Stimulated activated naive CD8-positive, alpha-beta T cell treated with anti-CD3 and anti-CD28 coated beads, Interleukin-15, Interleukin-2, amounts not matched to agents 100 U/mL and 50 U/mL, for 24 hours (primary cell): Measurements from ENCODE around the gene ASB13.

Experiments used
- ATAC-seq: fragments of 150-1000 bp; cut with Tn5 transposase; one replicate; pipeline ENCODE4 v1.10.0; 2021
- DNase-seq: peaks from one replicate; pipeline ENCODE4 v3.0.0; 2021

ASB13 gene

DNA sequence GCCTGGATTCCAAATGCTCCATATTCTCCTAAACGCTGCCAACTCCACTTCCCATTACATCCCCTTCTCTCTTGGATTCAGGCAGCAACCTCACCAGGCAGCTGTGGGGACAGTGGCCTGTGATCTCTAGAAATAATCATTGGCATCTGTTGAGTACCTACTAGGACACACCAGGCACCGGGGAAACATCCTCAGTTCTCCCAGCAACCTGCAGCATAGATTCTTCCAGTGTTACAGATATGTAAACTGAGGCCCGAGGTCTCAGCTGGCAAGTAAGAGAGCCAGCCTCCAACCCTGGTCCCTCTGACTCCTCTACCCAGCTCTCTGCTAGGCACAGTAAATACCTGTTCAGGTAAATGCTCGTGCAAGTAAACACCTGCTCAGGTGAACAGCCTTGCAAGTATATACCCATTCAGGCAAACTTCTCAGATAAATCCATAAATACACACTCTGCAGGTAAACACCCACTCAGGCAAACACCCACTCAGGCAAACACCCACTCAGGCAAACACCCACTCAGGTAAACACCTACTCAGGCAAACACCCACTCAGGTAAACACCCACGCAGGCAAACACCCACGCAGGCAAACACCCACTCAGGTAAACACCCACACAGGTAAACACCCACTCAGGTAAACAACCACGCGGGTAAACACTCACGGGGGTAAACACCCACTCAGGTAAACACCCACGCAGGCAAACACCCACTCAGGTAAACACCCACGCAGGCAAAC is 18.7 kb downstream of the ASB13 start:
- ATAC-seq (no peak), DNase-seq (no peak)

DNA sequence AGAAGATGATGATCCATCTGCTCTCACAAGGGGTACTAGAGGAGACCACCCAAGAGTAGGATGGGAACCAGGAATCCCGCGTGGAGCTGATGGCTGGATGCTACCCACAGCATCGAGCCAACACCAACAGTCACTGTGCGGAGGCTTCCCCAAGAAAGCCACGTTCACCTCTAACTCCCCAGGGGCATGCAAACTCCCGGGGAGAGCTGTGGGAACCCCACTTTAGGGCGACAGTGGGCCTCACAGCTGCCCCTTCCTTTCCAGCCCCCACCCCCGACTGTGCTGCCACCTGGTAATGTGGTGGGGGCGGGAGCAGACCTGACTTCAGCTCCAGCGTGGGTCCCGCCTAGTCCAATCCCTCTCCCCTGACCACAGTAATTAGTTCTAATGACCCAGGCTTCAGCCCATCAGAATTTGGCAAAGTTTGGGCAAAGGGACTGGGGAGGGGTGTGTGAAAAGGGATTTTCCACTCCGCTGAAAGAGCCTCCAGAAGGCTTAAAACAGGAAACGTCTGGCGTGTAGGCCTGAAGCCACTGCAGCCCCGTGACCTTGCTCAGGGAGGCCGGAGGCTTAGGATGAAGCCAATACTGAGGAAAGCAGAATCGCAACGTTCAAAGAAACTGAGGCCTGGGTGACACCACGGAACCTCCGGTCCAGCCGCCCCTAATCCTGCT is 20.3 kb downstream of the ASB13 start:
- no peak for ATAC-seq
- DNase-seq: no peak

- no peak for DNase-seq
- no peak for ATAC-seq
These were observed 21.0 kb downstream of the ASB13 start for GRCh38 chr10:5645375-5645774.

DNA sequence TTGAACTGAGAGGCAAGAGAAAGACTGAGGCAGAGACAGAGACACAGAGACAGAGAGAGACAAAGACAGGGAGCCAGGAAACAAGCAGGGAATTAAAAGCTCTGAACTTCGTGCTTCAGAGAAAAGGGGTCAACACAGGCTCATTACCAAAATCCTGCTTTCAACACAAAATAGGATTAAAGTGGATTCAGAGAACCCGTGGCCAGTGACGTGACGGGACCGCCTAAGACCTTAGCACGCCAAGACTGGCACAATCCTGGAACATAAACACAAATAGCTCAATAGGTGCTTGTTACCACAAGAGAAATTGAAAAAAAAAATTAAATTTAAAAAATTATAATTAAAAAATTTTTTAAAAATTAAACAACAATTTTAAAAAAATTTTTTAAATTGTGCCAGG is 21.5 kb downstream of the ASB13 start:
- no peak for ATAC-seq
- DNase-seq: no peak

GRCh38 chr10:5643346-5644067 is 22.9 kb downstream of the ASB13 start:
- DNase-seq: no peak
- ATAC-seq: no peak

- DNase-seq: no peak
- no peak for ATAC-seq
These were observed 24.9 kb downstream of the ASB13 start for GRCh38 chr10:5641501-5641900.

DNA sequence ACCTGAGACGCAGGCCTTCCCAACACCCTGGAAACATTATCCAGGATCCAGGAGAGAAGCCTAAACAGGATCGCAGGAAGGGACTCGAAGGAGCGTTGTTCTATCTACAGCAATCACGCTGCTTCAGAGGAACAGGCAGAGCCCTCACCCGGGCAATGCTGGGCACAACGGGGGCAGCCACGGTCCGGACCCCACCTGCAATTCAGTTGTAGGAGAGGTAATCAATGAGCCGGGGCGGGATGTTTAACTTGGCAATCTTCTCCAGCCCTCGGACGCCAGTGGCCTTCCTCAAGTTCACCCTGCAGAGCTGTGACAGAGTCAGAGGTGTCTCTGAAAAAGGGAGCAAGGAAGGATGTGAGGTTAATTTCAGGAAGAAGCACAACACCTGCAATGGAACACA is 25.9 kb downstream of the ASB13 start:
- DNase-seq: no peak
- no peak for ATAC-seq

DNA sequence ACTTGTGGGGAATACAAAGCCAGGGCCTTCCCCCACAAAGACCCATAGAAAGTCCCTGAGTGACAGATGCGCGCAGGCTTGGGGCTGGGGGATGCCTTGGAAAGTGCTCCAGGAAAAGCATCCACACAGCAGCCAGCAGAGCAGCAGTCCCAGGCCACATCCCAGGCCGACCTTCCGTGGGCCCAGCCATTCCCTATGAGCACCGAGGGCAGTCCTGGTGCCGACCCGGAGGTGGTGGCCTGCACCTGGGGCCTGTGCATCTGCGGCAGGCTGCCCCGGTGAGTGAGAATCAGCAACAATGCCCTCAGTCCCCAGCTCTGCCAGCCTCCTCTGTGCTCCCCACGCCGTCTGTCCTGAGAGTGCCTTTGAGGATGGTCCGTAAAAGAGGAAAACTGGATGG is 26.4 kb downstream of the ASB13 start:
- ATAC-seq: no peak
- DNase-seq: no peak

DNA sequence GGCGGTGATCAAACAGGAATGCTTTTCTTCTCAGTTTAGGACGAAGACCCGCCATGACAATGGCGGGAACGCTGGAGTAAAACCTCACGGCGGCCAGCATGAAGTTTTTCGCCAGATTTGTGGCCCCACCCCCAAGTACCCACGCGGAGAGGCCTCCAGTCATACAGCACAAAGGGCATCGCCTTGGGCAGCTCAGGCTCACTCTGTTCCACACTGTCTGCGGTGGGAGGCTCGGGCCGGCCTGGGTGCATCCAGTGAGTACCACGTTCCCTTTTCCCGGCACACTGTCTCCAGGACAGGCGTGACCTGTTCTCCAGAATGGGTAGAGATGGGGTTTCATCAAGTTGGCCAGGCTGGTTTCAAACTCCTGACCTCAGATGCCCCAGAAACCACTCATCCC is 27.3 kb downstream of the ASB13 start:
- ATAC-seq (no peak), DNase-seq (no peak)

DNA sequence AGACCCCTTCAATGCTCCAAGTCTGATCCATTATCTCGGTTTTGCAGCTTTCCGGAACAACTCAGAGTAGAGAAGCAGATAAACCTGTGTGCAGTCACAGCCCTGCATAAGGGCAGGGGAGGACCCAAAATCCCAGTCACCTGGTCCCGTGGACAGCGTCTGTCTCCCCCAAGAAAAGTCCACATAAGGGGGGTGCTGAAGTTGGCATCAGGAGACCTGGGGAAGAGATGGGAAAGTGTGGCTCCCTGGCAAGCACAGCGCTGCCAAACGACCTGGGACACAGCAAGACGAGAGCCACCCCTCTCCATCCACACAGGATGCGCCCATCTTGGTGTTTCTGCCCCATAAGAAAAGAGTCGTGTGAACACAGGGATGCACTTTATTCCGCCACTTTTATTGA is 27.9 kb downstream of the ASB13 start:
- ATAC-seq (no peak), DNase-seq (no peak)

DNA sequence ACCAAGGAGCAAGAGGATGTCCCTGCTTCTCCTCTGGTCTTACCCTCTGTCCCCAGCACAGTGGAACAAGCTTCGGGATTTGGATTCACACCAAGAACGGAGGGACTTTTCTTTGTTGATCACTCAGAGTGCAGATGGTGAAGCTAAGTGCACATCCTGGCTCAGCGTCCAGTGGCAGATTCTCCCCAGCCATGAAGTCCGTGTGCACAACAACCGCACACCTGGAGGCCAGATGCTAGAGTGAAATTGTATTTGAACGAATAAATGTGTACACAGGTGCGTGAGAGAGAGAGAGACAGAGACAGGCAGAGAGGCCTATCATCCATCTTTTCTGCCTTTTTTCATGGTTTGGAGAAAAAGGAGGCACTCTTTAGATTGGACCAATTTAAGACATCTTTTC is 31.5 kb downstream of the ASB13 start:
- DNase-seq: no peak
- no peak for ATAC-seq

- no peak for ATAC-seq
- DNase-seq: no peak
These were observed 33.1 kb downstream of the ASB13 start for GRCh38 chr10:5633166-5633749.

- DNase-seq (no peak), ATAC-seq (no peak)
These were observed 33.9 kb downstream of the ASB13 start for GRCh38 chr10:5632446-5632845.

- ATAC-seq (no peak), DNase-seq (no peak)
These were observed 34.5 kb downstream of the ASB13 start for GRCh38 chr10:5631936-5632335.

GRCh38 chr10:5630112-5630436 is 36.3 kb downstream of the ASB13 start:
- no peak for ATAC-seq
- no peak for DNase-seq

DNA sequence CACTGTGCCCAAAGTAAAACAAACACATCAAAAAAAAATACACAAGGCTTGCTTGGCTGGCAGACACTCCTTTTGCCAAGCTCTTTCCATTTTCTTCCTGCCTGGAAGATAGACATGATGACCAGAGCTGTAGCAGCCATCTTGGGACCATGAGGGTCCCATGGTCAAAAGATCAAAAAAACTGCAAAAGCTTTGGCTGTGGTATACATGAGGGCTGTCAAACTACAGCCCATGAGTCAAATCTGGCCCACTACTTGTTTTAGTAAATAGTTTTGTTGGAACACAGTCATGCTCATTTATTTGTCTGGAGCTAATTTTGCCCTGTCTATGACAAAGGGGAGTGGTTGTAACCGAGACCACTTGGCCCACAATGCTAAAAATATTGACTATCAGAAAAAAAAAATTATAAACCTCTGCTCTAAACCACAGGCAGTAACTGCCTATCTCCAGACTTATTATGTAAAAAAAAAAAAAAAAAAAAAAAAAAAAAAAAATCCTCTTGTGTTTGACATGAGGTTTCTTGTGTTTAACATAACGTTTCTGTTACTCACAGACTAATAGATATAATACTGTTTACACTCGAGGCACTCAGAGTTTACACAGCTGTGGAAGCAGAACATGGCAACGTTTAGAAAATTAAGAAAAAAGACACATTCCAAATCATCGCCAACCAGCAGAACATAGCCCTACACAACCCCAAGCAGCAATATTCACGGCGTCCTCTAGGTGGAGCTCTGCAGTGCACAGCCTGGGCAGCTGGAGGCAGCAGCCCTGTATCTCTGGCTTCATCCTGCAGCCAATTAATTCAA is 36.9 kb downstream of the ASB13 start:
- ATAC-seq: peak; percentile 72
- DNase-seq: peak; percentile 87

- ATAC-seq (peak; percentile 79), DNase-seq (peak; percentile 18)
These were observed 37.7 kb downstream of the ASB13 start for GRCh38 chr10:5628451-5629302.

DNA sequence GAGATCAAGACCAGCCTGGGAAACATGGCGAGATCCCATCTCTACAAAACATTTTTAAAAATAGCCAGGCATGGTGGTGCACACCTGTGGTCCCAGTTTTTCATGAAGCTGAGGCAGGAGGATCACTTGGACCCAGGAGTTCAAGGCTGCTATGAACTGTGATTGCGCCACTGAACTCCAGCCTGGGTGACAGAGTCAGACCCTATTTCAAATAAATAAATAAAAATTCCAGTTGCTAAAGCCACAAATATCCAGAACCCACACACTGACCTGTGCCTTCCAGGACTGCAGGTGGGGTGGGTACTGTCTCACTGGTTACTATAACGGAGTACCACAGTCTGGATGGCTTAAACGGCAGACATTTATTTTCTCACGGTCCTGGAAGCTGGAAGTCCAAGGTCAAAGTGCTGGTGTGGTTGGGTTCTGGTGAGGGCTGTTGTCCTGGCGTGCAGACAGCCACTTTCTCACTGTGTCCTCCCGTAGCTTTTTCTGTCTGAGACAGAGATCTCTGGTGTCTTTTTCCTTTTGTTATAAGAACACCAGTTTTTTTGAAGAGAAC is 38.8 kb downstream of the ASB13 start:
- DNase-seq (no peak), ATAC-seq (no peak)

DNA sequence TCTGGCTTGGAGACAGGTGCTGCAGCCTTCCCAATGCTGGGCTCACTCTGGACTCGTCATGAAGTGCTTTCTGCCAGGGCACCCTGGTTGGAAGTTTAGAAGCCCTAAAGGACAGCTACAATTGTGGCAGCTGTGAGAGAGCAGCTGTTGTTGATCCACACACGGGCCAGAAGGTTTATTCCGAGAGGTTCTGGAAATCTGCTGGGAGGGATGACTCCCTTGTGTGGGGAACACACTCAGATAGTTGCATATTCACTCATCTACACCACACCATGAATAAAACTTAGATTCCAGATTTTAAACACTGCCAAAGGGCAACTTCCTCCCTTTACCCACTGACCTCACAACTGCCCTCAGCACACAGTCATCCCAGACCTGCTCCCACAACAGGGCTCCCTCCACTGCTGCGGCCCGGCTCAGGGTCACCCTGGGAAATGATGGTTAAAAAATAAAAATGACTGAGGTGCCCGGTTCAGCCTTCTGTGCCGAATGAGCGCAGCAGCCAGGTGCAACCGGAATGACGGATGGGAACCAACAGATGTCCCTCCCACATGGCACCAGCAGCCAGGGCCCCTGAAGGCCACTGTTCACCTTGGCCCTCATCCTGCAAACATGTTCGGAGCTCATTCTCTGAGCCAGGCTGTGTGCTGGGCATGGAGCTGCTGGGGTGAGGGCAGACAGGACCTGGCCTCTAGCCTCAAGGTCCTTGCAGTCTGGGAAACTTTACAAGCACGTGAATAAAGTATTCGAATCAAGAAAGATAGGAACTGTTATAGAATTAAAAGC is 40.2 kb downstream of the ASB13 start:
- no peak for ATAC-seq
- DNase-seq: no peak

DNA sequence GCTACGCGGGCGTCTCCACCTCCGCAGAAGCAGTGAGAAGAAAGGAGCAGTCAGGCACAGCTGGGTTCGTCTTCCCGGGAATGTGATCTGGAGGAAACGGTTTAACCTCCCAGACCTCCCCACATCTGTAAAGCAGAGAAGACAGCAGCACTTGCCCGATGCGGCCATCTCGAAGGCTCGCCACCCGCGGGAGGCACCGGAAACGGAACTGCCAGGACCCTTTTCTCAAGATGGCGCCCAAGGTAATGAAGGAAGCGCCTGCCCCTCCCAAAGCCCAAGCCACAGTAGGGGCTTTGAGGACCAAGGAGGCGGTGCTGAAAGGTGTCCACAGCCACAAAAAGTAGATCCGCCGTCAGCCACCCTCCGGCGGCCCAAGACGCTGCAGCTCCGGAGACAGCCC is 41.7 kb downstream of the ASB13 start:
- ATAC-seq (no peak), DNase-seq (no peak)
